Caco-2 (cell line): ENCODE results near the gene ARHGEF6. TPM values are rescaled to one million over a fixed set of nuclear protein-coding genes. Genes with fewer than 3 reads are reported as not detected.

Experiments
- BruUV-seq: library from RNA; stranded (reverse); fragments of 400-500 nt; replicated peaks from 2 replicates; lab custom pipeline; 2021; lab: Mats Ljungman, UMichigan
- CTCF ChIA-PET: fragments of 300-600 bp; sonication (Branson Sonifier 250); formaldehyde crosslinking; loops from one replicate; lab custom pipeline; 2022; ENCODE audit warnings: antibody characterized with exemption; lab: Charles Lee
- POLR2A ChIA-PET: fragments of 300-600 bp; sonication (Branson Sonifier 250); formaldehyde crosslinking; loops from one replicate; lab custom pipeline; 2022; ENCODE audit warnings: antibody characterized with exemption; lab: Charles Lee
- DNase-seq, 2 experiments: peaks; one replicate each; pipeline versions ENCODE4 v3.0.0 to v3.0.0-alpha.2; 2020 to 2022
- H3K27me3 ChIP-seq: replicated peaks from 2 replicates; pipeline ENCODE4 v1.6.0; 2011; ENCODE audit warnings: low read length; ENCODE audit not compliant: control insufficient read depth, insufficient read depth
- H3K36me3 ChIP-seq: 2 replicates; pipeline ENCODE4 v1.5.1; 2011; ENCODE audit warnings: low read length; ENCODE audit not compliant: control insufficient read depth, insufficient read depth
- H3K4me1 ChIP-seq: fragments of 250-450 bp; sonication (Bioruptor Pico); 2 replicates; pipeline ENCODE4 v1.5.1; 2020; ENCODE audit warnings: mild to moderate bottlenecking
- H3K4me3 ChIP-seq: 2 replicates; pipeline ENCODE4 v1.5.1; 2011; ENCODE audit warnings: low read depth, mild to moderate bottlenecking, control low read depth, low read length
- H3K9me3 ChIP-seq: fragments of 250-450 bp; sonication (Bioruptor Pico); 2 replicates; pipeline ENCODE4 v1.5.1; 2020; ENCODE audit warnings: mild to moderate bottlenecking, moderate library complexity
- H3K27ac Mint-ChIP-seq: one replicate; pipeline ENCODE4 v1.8.0; 2022; ENCODE audit warnings: mixed read lengths; ENCODE audit not compliant: unreplicated experiment
- H3K27me3 Mint-ChIP-seq: one replicate; pipeline ENCODE4 v1.8.0; 2022; ENCODE audit warnings: mixed read lengths; ENCODE audit not compliant: insufficient read depth, unreplicated experiment
- H3K36me3 Mint-ChIP-seq: one replicate; pipeline ENCODE4 v1.8.0; 2022; ENCODE audit warnings: mild to moderate bottlenecking, mixed read lengths; ENCODE audit not compliant: insufficient read depth, unreplicated experiment
- H3K4me1 Mint-ChIP-seq: one replicate; pipeline ENCODE4 v1.8.0; 2022; ENCODE audit warnings: low read depth, mixed read lengths; ENCODE audit not compliant: unreplicated experiment
- H3K4me3 Mint-ChIP-seq: one replicate; pipeline ENCODE4 v1.8.0; 2022; ENCODE audit warnings: mild to moderate bottlenecking, moderate library complexity, mixed read lengths; ENCODE audit not compliant: unreplicated experiment
- H3K9me3 Mint-ChIP-seq: one replicate; pipeline ENCODE4 v1.8.0; 2022; ENCODE audit warnings: mixed read lengths; ENCODE audit not compliant: unreplicated experiment
- intact Hi-C: fragments of 100-400 bp; cut with micrococcal nuclease; formaldehyde crosslinking; loops from one replicate; pipeline ENCODE4 v1.10.0; 2022; ENCODE audit not compliant: unreplicated experiment
- total RNA-seq: library from RNA; stranded (reverse); gene quantifications from 2 replicates; pipeline ENCODE4 v1.2.3, GENCODE V29; 2022
- TF ChIP-seq, protein P1 (sequence below), 2 experiments: fragments of 200-600 bp in 1 of 2; IDR thresholded peaks; 1 replicate in 1 of 2; 2 replicates in 1 of 2; pipeline versions ENCODE4 v1.5.1 to v1.8.0; 2011 to 2022; ENCODE audit warnings: antibody characterized with exemption in 1 of 2, control low read depth in 1 of 2, inconsistent platforms in 1 of 2, low read depth in 1 of 2, low read length in 1 of 2, mild to moderate bottlenecking in 1 of 2, moderate library complexity in 1 of 2; ENCODE audit not compliant: insufficient read depth in 1 of 2, severe bottlenecking in 1 of 2, unreplicated experiment in 1 of 2

Gene ARHGEF6
- total RNA-seq, 1 experiment from 2014 or later: not detected

DNA sequence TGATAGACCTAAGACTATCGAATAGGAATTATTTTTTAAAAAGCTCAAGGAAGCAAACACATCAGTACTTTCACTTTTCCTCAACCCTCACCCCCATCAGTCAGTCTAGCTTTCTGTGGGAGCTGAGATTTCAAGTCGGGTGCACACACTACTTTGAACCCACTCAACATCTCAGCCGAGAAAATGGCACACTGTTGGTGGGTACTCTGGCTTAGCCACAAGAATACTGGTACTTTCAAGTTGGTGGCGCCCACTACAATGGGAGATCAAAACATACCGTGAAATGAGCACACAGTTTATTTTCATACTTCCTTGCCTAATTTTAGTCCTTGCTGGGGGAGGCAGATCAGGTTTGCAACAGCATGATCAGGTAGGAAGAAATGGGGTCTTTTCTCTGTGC is 122.6 kb downstream of the ARHGEF6 start:
- ChIA-PET POLR2A (no interaction called here), CTCF (no interaction called here)
- H3K27ac Mint-ChIP-seq: no peak overlapping the region
- H3K27me3 Mint-ChIP-seq: peaks cover 10% of the 10 kb centered on the region
- Histone ChIP-seq H3K4me1 (no peaks in the 10 kb centered on the region), H3K27me3 (no peaks in the 10 kb centered on the region), H3K36me3 (no peaks in the 10 kb centered on the region), H3K4me3 (no peak overlapping the region), H3K9me3 (no peaks in the 10 kb centered on the region)
- no TSS peak for BruUV-seq
- no peaks in the 10 kb centered on the region for H3K36me3 Mint-ChIP-seq
- H3K4me3 Mint-ChIP-seq: no peak overlapping the region
- no peaks in the 10 kb centered on the region for H3K9me3 Mint-ChIP-seq
- no peaks in the 10 kb centered on the region for H3K4me1 Mint-ChIP-seq
- no peak for DNase-seq
- intact Hi-C loops: no loop called here
- TF ChIP-seq, protein P1, sequence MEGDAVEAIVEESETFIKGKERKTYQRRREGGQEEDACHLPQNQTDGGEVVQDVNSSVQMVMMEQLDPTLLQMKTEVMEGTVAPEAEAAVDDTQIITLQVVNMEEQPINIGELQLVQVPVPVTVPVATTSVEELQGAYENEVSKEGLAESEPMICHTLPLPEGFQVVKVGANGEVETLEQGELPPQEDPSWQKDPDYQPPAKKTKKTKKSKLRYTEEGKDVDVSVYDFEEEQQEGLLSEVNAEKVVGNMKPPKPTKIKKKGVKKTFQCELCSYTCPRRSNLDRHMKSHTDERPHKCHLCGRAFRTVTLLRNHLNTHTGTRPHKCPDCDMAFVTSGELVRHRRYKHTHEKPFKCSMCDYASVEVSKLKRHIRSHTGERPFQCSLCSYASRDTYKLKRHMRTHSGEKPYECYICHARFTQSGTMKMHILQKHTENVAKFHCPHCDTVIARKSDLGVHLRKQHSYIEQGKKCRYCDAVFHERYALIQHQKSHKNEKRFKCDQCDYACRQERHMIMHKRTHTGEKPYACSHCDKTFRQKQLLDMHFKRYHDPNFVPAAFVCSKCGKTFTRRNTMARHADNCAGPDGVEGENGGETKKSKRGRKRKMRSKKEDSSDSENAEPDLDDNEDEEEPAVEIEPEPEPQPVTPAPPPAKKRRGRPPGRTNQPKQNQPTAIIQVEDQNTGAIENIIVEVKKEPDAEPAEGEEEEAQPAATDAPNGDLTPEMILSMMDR (IDR thresholded peaks at IDR 0.05; ENCODE audit: insufficient read depth in 1 of 2, low read depth in 1 of 2, low read length in 1 of 2, severe bottlenecking in 1 of 2, unreplicated experiment in 1 of 2): no peak

DNA sequence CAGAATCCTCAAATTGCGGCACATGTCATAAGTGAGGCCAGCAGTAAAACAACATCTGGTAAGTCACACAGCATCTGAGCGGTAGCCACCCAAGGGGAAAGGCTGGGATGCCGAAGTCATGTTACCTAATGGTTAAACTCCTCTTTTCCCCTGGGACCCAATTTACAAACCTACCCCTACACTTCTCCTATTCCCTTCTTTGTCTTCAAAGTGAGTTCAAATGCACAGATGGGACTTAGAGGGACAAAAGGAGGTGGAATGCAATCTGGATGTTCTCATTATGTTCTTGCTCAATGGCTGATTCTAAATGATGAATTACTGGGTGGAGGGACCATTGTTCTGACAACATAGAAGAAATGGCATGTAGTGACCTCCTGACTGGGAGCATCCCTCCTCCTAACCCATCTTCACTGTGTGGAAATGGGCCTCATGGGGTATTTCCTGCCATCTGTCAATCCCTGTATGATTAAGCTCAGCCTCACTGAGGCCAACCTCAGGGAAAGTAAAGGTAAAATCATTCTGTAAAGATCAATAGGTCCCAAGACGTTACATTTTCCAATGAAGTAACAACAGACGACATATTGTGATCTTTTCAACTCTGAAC is 124.3 kb downstream of the ARHGEF6 start:
- H3K4me3 Mint-ChIP-seq: no peak overlapping the region
- intact Hi-C loops: no loop called here
- no peak for DNase-seq
- H3K27ac Mint-ChIP-seq: no peak overlapping the region
- H3K27me3 Mint-ChIP-seq: peaks cover 10% of the 10 kb centered on the region
- no peaks in the 10 kb centered on the region for H3K9me3 Mint-ChIP-seq
- Histone ChIP-seq H3K27me3 (no peaks in the 10 kb centered on the region), H3K4me3 (no peak overlapping the region), H3K36me3 (no peaks in the 10 kb centered on the region), H3K4me1 (no peaks in the 10 kb centered on the region), H3K9me3 (no peaks in the 10 kb centered on the region)
- no peaks in the 10 kb centered on the region for H3K4me1 Mint-ChIP-seq
- no peaks in the 10 kb centered on the region for H3K36me3 Mint-ChIP-seq
- BruUV-seq: no TSS peak
- ChIA-PET CTCF (no interaction called here), POLR2A (no interaction called here)
- TF ChIP-seq, protein P1 (IDR thresholded peaks at IDR 0.05; ENCODE audit: insufficient read depth in 1 of 2, low read depth in 1 of 2, low read length in 1 of 2, severe bottlenecking in 1 of 2, unreplicated experiment in 1 of 2): no peak

DNA sequence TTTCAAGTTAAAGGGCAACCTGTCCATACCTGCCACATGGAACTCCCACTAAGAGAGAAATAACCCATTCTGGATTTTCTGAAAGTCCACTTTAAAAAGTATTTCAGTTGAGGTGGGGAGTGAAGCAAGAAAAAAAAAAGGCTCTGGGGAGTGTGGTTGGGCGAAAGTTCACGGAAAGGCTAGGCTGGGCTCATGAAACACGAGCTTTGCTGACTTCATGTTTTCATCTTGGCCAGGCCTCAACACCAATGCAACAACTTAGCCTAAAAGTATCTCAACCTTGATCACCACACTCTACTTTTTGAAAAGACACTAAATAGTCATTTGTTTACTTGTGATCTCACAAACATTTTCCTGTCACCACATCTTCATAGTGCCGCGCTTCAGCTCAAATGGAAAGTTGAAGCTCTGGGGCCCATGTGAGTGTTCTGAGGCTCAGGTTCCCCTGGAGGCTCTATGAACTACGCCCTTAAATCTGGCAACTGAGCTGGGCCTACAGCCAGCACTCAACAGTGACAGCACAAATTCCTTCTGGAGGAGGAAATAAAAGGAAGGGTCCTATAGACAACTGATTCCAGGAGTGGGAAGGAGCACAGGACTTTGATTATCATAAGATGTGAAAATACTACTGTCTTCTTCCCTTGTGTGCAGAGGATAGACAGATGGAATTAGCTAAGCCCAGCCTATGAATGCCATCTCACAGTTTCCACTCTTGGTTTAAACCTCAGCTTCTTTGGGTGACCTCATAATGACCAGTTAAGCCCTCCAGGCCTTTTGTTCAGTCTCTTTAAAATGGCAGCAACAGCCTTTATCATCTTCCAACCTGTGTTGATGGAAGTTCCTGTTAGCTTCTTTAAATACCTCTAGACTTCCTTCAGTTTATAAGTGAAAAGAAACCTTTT is 127.7 kb downstream of the ARHGEF6 start:
- intact Hi-C loops: no loop called here
- ChIA-PET POLR2A (no interaction called here), CTCF (no interaction called here)
- Mint-ChIP-seq H3K4me3 (no peak overlapping the region), H3K36me3 (no peaks in the 10 kb centered on the region), H3K4me1 (no peaks in the 10 kb centered on the region), H3K27ac (no peak overlapping the region), H3K27me3 (peaks cover 5% of the 10 kb centered on the region), H3K9me3 (no peaks in the 10 kb centered on the region)
- no TSS peak for BruUV-seq
- TF ChIP-seq, protein P1 (IDR thresholded peaks at IDR 0.05; ENCODE audit: insufficient read depth in 1 of 2, low read depth in 1 of 2, low read length in 1 of 2, severe bottlenecking in 1 of 2, unreplicated experiment in 1 of 2): no peak
- no peaks in the 10 kb centered on the region for H3K4me1 ChIP-seq
- no peak for DNase-seq
- no peaks in the 10 kb centered on the region for H3K27me3 ChIP-seq
- no peaks in the 10 kb centered on the region for H3K36me3 ChIP-seq
- H3K9me3 ChIP-seq: no peaks in the 10 kb centered on the region
- no peak overlapping the region for H3K4me3 ChIP-seq
